SK-N-DZ (cell line): ENCODE measurements around the gene MYO1D.

Source experiments
- DNase-seq: peaks from one replicate; pipeline ENCODE4 v3.0.0-alpha.2; 2015; ENCODE audit warnings: low spot score

MYO1D gene

DNA sequence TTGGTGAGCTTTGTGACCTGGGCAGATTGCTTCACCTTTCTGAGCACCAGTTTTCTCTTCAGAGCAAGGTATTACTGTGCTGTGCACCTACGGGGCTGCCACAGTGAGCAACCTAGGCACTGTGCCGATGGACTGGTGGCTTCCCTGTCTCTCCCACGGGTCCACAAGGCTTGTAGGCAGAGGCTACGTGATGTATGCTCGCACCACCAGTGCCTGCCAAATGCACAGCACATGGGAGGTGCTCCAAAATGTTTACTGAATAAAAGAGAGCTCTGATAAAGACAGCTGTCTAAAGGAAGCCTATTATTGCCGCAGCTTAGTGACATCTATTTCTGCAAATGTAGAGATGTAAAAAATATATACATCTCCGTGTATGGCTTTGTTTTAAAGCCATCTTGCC, 251.0 kb downstream of the MYO1D start:
- DNase-seq, result no peak

DNA sequence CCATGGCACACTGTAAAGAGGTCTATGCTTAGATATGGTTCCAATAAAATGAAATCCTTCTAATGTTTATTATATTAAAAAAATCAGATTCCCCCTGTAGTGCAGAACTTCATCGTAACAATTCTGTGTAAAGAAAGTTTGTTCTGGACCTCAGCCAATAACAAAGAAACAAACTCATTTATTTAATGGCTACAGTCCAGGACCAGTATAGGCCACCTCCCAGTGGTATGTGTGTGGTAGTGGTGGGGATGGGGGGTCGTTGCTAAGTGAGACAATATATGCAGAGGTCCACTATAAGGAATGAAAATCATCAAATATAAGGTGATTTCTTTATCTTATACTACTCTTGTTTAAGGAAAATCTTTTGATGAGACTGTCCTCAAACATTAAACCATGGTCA, 253.7 kb downstream of the MYO1D start:
- no peak for DNase-seq

DNA sequence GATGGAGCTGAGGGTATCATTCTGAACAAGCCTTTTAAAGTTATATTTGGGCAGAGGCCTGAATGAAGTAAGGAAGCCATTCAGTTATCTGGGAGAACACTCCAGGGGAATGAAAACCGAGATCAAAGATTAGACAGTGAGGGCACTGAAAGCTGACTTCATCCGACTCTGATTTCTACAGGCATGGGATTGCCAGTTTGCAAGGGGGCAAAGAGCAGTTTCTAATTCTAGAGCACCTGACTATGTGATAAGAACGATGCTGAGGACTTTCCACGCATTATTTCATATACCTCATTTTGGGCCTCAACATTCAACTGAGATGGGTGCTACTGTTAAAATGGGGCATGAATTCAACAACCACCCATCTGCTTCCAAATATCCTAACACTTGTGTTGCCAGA, 254.4 kb downstream of the MYO1D start:
- DNase-seq, result no peak

DNA sequence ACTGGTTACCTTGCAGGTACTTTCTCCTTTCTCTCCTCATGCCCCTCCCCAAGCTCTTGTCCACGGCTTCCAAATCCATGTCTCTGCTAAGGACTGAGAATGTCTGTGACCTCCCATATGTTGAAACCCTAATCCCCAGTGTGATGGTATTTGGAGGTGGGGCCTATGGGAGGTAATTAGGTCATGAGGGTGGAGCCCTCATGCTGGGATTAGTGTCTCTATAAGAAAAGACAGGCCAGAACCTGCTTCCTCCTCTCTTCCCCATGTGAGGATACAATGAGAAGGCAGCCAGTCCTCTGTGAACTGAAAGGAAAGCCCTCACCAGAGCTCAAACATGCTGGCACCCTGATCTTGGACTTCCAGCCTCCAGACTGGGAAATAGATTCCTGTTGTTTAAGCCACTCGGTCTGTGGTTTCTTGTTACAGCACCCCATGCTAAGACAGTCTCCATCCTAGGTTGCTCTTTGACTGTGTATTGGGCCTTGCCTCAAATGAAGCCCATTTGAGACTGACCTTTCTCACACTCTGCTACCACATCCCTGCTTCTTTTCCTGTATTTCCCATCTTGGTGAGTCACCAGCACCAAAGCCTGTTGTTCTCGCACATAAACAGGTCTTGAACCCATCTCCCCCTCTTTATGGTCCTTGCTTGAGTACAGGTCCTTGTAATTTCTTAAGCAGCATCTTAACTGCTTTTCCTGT, 255.2 kb downstream of the MYO1D start:
- no peak for DNase-seq

DNA sequence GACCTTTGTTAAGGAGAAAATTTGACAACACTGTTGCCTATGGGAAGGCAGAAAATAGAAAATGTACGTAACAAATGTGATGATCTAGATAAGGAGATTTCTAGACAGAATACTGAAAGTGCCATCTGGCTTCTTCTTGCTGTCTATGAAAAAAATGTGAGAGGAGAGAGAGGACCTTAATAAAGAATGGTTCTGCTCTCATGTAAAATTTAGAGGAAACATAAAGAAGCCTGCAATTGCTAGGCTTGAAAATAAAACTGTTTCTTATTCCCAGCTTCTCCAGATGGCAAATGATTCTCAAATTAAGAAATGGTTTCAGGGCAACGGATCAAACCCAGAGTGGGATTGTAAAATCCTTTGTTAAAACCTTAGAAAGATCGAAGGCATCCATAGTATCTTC, 261.6 kb downstream of the MYO1D start:
- no peak for DNase-seq

DNA sequence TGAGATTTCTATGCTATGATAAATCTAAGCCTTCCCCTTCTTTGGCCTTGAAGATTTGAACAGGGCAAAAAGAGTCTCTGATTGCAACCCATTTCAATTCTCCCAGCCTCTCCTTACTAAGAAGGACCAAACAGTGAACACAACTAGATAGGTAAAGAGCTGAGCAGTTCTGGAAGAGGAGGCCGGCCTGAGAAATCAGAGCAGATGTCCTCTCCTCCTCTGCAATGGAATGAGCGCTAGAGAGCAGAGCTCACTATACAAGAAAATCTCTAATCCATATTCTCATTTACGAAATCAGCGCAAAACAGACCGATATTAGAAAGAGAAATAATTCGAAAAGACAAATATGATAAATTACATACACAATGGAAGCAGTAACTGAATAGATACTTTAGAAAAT, 266.0 kb downstream of the MYO1D start:
- DNase-seq, result no peak

DNA sequence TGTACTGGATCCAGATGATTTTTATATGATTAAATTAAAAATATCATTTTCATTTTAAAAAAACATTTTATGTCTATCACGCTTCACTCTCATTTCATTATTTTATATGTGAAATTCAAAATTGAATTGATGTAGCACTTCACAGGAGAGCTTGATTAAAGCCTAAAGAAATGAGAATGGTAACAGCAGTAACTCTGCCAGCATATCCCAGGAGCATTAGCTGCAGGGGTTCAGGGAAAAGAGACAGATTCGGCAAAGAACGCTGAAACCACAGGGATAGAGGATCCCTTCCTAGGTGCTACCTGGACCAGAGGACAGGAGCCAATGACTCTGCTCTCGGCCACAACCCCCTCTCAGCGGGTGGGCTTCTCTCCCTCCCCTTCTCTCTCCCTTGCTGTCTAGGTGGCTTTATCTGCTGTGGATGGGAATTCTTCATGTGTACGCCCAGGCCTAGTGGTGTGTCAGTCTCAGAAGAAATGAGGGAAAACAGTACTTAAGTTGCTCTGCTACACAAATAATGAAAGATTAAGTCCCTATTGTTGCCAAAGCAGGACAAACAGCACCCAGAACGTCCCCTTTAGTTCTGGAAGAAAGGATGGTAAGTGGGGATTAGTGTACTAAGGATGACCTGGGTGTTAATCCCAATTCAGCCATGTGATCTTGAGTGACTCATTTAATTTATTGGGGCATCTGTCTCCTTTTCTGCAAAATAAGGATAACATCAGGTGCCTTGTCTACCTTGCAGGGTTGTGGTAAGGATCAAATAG, 266.9 kb downstream of the MYO1D start:
- DNase-seq, result no peak

DNA sequence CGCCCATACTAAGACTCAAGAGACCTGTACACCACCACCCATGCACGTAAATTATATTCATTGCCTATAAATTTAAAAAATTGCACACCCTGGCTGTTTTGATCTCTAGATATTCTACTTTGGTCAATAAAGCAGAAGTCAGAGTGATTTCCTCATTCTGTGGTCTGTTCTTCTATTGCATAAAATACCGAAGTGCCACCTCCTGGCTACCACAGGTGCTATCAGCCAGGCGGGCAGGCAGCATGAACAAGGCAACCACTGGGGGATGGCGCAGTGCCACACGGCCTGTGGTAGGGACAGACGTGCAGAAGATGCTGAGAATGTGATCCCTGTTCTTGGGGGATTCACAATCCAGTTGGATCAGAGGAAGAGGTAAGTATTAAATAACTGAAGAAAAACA, 267.8 kb downstream of the MYO1D start:
- no peak for DNase-seq

DNA sequence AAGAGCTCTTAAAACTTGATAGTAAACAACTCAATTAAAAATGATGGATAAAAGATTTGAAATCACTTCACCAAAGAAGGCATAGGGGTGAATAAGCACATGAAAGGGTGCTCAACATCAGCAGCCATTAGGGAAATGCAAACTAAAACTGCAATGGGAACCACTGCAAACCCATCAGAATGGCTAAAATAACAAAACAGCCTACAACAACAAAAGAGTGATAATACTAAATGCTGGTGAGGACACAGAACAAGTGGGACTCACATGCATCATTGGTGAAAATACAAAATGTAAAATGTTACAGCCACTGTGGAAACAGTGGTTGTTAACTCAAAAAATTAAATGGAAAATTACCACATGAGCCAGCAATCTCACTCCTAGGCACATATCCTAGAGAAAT, 268.7 kb downstream of the MYO1D start:
- DNase-seq, result no peak

DNA sequence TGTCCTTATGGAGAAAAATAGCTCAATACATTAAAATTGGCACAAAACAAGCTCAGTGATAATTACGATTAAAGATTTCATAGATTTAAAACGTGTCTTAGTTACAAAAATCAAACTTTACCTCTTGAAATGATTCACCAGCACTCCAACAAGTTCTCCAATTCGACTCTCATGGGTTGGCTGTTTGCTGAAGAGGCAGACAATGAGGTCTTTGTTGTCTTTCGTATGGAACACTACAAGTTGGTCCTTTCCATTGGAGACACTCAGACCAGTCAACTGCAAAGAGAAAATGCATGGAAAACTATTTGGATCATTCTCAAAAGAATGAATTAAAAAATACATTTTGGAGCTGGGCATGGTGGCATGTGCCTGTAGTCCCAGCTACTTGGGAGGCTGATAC, 272.0 kb downstream of the MYO1D start:
- DNase-seq, result no peak

DNA sequence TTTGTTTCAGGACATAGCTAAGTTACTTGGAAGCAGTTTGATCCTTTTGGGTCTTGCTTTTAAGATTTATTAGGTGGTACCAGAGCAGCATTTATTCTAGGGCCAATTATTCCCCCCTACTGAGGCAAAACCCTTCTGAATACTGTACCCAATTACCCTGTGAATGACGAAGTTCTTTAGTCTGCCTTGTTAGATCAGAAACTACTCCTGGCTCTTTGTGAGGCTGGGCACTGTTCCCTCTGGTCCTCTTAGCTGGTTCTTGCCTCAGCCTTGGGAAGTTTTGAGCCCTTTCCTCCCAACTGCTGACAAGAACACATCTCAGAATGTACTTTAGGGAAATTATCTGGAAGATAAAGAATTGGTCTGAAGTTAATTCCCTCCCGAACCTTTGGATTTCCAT, 274.5 kb downstream of the MYO1D start:
- DNase-seq, result no peak

DNA sequence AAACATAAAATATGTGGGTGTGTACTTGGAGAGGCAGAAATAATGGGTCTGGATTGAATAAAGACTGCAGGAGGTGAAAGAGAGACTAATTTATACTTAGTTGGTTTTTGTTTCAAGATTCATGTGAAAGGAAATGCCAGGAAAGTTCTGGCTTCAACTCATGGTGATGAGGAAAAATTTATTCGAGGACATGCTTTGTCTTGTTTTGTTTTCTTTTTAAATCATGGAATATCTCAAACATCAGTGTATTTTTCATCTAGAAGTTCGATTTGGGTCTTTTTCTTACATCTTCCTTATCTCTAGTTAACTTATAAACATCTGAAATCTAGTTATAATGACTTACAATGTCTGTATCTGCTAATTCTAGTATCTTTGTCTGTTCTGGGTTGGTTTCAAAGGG, 275.1 kb downstream of the MYO1D start:
- no peak for DNase-seq

DNA sequence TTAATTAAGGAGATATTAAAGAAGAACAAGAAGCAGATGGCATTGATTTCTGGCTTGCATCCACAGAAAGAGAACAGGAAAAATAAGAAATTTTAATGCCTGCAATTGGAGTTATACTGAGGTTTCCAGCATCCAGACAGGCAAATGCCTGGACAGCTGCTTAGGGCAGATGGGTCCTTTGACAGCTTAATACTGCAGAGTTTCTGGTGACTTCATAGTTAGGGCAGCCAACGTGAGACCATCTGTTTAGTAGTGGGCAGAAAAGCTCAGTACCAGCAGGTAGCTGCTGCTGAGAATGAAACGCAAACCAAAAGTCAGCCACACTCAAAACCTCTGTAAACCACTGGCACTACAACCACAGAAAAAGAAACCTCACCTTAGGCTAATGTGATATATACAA, 280.3 kb downstream of the MYO1D start:
- DNase-seq, result peak; percentile 38

DNA sequence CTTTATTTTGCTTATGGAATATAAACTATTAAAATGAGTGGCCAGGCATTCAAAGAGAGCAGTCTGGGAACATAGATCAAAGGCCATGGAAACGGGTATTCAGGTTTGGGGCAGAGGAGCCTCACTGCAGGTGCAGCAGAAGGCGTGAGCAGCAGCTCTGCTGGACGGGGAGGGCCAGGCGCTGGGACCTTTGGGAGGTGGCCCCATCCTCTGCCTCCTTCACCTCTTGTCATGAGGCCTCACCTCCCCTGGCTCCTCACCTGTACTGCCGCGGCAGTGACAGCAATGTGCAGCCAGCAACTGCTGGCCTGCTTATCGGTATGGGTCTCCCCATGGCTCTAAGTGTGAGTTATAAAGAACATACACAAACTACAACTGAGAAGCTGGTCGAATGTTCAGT, 280.7 kb downstream of the MYO1D start:
- DNase-seq, result no peak

DNA sequence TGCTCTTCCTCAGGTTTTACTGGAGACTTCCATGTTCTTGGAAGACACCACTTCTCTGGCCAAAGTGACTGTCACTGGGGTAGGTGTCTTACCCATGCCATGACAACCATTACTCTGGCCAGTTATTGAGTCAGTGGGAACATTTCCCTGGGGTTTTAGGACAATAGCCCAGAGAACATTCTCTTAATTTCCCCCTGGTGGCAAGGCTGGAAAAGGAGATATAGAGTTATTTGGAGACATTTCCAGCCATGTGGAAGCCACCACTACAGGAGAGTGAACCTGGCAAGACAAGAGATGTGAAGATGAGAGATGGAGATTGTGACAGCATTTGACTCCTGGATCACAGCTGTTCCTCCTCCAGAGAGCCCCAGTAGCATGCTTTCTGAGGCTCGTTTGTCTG, 283.9 kb downstream of the MYO1D start:
- DNase-seq, result no peak

DNA sequence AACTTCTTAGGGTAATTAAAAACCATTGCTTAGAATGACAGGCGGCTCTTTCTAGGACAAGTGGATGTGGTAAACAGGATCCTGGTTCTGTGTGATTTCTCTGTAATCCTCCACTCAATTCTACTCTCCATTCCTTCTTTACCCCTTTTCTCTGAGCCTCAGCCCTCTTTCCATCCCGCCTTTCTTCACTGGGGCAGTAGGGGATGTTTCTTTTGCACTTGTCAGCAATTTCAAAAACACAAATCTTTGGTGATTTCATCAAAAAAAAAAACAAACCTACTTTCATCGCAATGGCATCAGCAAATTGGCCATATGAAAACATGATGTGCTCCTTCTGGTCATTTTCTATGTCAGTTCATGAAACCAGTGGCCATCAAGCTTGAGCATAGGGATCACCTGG, 285.5 kb downstream of the MYO1D start:
- no peak for DNase-seq

DNA sequence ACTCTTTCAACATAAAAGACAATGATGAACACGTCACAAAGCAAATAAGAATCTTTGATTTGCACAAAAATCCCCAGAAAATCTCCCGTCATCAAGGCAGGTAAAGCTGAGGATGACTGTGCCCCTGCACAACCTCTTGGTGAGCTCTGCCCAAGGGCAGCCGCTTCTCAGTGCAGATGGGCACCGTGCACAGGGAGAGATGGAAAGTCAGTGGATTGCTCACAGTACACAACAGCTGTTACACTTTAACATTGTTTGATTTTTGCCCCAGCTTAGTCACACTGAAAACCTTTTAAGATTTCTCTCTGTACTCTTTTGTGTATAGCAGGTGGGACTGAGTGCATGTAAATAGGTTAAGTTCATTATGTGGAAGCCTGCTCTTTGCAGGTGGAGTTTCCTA, 285.9 kb downstream of the MYO1D start:
- no peak for DNase-seq

DNA sequence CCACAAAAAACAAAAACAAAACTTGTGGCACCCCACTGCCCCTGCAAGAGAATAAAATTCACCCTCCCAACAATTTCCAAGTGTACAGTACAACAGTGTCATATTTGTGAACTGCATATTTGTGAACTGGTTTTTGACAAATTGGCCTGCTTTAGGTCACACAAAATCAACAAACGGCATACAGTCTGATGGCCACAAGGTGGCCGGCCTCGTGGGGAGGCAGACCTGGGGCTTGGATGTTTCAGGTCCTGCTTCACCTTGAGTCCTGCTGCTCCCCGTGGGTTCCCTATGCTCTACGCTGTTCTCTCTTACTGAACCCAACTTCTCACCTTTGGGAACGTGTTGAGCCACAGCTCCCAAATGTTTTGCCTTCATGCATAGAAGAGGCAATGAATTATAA, 287.9 kb downstream of the MYO1D start:
- DNase-seq, result no peak

DNA sequence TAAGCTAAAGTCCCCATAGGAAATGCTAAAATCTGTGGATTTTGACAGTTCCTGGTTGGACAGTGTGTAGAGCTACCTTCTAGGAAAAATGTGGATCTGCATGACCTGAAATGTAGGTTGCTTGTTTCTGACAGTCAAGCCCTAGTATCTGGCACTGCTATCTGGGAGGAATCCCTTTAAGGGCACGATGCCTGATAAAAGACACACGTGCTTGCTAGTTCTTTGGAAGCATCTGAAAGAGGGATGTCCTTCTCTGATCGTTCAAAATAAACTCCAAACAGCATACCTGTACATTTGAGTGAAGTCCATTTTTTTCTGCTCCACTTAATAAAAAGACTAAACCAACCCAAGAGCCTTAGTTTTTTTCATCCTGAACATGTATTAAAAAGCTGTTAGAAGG, 288.8 kb downstream of the MYO1D start:
- no peak for DNase-seq

DNA sequence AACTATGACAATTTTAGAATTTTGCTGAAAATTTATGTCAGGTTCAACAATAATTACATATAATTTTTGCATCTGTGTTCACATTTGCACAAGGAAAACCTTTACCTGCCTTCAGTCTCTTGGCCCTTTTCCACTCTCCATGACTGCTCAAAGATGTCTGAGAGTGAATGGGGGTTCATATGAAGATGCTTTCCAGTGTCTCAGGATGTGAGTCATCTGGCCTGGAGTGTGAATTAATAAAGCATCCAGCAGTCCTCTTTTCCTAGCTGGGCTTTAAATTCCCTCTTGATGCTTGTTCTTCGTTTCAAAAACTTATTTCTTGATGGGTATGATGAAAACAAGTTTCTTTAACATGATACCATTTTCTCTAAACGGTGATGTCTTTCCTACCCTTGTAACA, 290.3 kb downstream of the MYO1D start:
- DNase-seq, result no peak

DNA sequence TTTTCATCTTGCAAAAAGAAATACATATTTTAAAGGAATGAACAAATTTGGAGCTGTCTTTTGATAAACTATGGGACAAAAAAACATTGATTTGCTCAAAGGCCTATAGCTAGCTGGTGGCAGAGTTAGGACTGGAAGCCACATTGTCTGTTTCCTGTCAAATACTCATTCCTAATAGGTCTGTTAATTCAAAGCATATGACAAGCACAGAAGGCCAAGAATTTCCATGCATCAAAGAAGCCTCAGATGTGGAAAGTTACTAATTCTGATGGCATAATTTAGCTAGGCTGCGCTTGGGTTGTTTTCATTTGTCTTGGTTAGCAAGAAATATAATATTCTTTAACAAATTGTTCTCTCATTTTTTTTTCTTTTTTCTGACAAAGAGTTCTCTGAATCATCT, 292.1 kb downstream of the MYO1D start:
- no peak for DNase-seq

DNA sequence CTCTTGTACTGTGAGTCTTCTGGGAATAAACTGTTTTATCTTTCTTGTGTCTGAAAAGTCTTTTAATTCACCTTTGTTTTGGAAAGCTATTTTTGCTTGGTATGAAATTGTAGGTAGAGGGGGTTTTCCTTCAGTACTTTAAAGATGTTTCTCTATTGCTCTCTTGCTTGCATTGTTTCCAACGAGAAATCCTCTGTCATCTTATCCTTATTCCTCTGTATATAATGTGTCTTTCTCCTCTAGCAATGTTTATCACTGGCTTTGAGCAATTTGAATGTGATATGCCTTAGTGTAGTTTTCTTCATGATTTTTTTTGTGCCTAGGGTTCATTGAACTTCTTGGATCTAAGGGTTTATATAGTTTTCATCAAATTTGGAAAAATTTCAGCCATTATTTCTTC, 293.9 kb downstream of the MYO1D start:
- no peak for DNase-seq

DNA sequence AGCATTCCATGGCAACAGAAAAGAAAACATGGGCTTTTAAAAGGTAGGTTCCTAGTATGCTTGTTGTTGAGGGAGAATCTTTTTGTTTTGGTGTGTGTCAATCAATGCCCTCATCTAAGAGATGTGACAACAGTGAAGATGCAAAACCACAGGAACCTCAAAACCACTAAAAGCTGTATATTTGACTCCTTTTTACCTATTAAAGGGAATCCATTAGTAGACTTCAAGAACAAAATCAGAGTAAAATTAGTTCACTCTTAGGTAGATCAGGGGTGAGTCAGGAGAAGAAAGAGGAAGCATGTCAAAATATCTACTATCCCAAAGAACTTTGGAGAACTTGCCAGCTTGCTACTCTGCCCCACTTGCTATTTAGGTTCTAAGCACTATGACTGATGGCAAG, 301.1 kb downstream of the MYO1D start:
- DNase-seq, result no peak

DNA sequence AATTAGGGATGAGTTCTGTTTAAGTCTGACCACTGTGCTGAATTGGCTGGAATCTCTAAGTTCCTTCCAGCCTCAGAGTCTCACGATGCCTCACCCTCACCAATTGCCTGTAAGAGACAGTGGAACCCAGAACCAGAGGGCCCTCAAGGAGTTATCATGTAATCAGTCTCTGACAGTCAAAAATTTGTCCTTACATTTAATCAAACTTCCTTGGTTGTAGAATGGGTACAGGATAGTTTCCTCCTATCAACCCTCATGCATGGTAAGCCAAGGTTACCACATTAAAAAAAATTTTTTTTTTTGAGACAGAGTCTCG, 306.9 kb downstream of the MYO1D start:
- DNase-seq, result no peak
